Measurements from ENCODE around the gene SLC22A15.

The SLC22A15 gene

GRCh38 chr1:116092752-116093489 is 116.6 kb downstream of the SLC22A15 start:
- no peak overlapping the region for H3K4me3 ChIP-seq (ENCODE audit: low read depth, low read length)
- ChIA-PET CTCF (interaction anchor here (0.6 kb wide), 1 partner anchor 69 kb away, joined by 3 read pairs; no protein-coding TSS in a partner anchor), POLR2A (no interaction called here)
- H3K9me3 ChIP-seq (ENCODE audit: control insufficient read depth, insufficient read depth, low read depth, low read length), result no peaks in the 10 kb centered on the region
- H3K27ac ChIP-seq (ENCODE audit: extremely low read depth, low read depth, low read length), result no peak overlapping the region
- no peaks in the 10 kb centered on the region for H3K4me1 ChIP-seq (ENCODE audit: control insufficient read depth, insufficient read depth, low read length)
- no peaks in the 10 kb centered on the region for H3K36me3 ChIP-seq (ENCODE audit: control insufficient read depth in 2 of 2, insufficient read depth in 1 of 2, low read length in 2 of 2)
- TF ChIP-seq ZBTB11 (tag by site-specific recombination; conservative IDR thresholded peaks at IDR 0.05; ENCODE audit: low read depth) (no peak), EGR2 (tag by site-specific recombination; IDR thresholded peaks at IDR 0.05; ENCODE audit: low read depth) (peak; percentile 91), ZNF530 (tag by site-specific recombination; IDR thresholded peaks at IDR 0.05; ENCODE audit: low read depth) (no peak), ZNF510 (tag by site-specific recombination; IDR thresholded peaks at IDR 0.05; ENCODE audit: insufficient replicate concordance) (no peak), ZSCAN23 (tag by site-specific recombination; IDR thresholded peaks at IDR 0.05) (no peak), ZNF529 (tag by site-specific recombination; IDR thresholded peaks at IDR 0.05; ENCODE audit: insufficient replicate concordance) (no peak), ZBTB6 (tag by site-specific recombination; IDR thresholded peaks at IDR 0.05) (no peak), ZBTB26 (tag by site-specific recombination; optimal IDR thresholded peaks at IDR 0.05) (no peak), ZNF677 (tag by site-specific recombination; IDR thresholded peaks at IDR 0.05) (no peak), KLF1 (tag by site-specific recombination; IDR thresholded peaks at IDR 0.05) (0 out of 2 replicates have a peak, but pooled peaks have one; percentile 18), ZNF776 (tag by site-specific recombination; IDR thresholded peaks at IDR 0.05; ENCODE audit: borderline replicate concordance) (no peak), ZFHX2 (tag by site-specific recombination; conservative IDR thresholded peaks at IDR 0.05) (peak; percentile 82), KLF10 (tag by site-specific recombination; IDR thresholded peaks at IDR 0.05) (no peak), INSM2 (tag by site-specific recombination; IDR thresholded peaks at IDR 0.05) (no peak), ZNF138 (tag by site-specific recombination; IDR thresholded peaks at IDR 0.05; ENCODE audit: borderline replicate concordance) (no peak), SCRT2 (tag by site-specific recombination; IDR thresholded peaks at IDR 0.05) (no peak), ZNF514 (tag by site-specific recombination; IDR thresholded peaks at IDR 0.05) (no peak), PRDM10 (tag by site-specific recombination; IDR thresholded peaks at IDR 0.05) (no peak), TCF7L2 (IDR thresholded peaks at IDR 0.05; ENCODE audit: borderline replicate concordance, low read depth, low read length) (no peak), ZNF664 (tag by site-specific recombination; IDR thresholded peaks at IDR 0.05) (no peak), ZNF157 (tag by site-specific recombination; IDR thresholded peaks at IDR 0.05) (no peak), HOXC10 (CRISPR knock-in tag; IDR thresholded peaks at IDR 0.05) (no peak), HIC1 (tag by site-specific recombination; IDR thresholded peaks at IDR 0.05) (no peak), ZNF600 (tag by site-specific recombination; IDR thresholded peaks at IDR 0.05) (no peak)
